Activated naive CD8-positive, alpha-beta T cell treated with anti-CD3 and anti-CD28 coated beads for 36 hours (primary cell): Measurements from ENCODE around the gene NCBP2L. TPM values are rescaled to one million over a fixed set of nuclear protein-coding genes. Genes with fewer than 3 reads are reported as not detected.

Experiments
- DNase-seq: peaks from one replicate; pipeline ENCODE4 v3.0.0; 2021
- H3K27ac Mint-ChIP-seq: one replicate; pipeline ENCODE4 v1.8.0; 2022; ENCODE audit warnings: mild to moderate bottlenecking, moderate library complexity, mixed read lengths
- H3K27me3 Mint-ChIP-seq: one replicate; pipeline ENCODE4 v1.8.0; 2022; ENCODE audit warnings: mild to moderate bottlenecking, mixed read lengths
- H3K36me3 Mint-ChIP-seq: one replicate; pipeline ENCODE4 v1.8.0; 2021; ENCODE audit warnings: mild to moderate bottlenecking, mixed read lengths
- H3K4me1 Mint-ChIP-seq: one replicate; pipeline ENCODE4 v1.8.0; 2021; ENCODE audit warnings: mixed read lengths
- H3K4me3 Mint-ChIP-seq: one replicate; pipeline ENCODE4 v1.8.0; 2022; ENCODE audit warnings: mild to moderate bottlenecking, moderate library complexity, mixed read lengths
- H3K9me3 Mint-ChIP-seq: one replicate; pipeline ENCODE4 v1.8.0; 2022; ENCODE audit warnings: mixed read lengths
- total RNA-seq, 2 experiments: library from RNA; stranded (reverse); gene quantifications; one replicate each; pipeline ENCODE4 v1.2.3, GENCODE V29; 2021

NCBP2L gene
- total RNA-seq, 2 experiments from 2014 or later = not detected

DNA sequence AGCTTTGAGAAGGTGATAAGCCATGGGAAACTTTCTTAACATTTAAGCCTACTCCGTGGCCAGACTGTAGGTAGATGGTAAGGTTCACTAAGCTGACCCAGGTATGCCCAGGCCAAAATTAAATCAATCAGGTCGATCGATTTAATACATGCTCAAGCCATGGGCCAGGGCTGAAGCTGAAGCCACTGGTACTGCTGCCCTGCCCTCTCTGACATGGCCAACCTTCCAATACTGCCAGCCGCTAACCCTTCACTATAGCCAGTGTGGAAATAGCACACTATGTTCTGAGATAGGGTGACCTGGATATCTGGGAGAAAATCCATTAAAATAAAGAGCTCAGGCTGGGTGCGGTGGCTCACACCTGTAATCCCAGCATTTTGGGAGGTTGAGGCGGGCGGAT is 33.5 kb upstream of the NCBP2L start:
- no peaks in the 10 kb centered on the region for H3K27me3 Mint-ChIP-seq
- H3K27ac Mint-ChIP-seq = no peak overlapping the region
- DNase-seq = no peak
- H3K4me3 Mint-ChIP-seq = no peak overlapping the region
- no peaks in the 10 kb centered on the region for H3K36me3 Mint-ChIP-seq
- H3K4me1 Mint-ChIP-seq = peaks cover 28% of the 10 kb centered on the region
- no peaks in the 10 kb centered on the region for H3K9me3 Mint-ChIP-seq

DNA sequence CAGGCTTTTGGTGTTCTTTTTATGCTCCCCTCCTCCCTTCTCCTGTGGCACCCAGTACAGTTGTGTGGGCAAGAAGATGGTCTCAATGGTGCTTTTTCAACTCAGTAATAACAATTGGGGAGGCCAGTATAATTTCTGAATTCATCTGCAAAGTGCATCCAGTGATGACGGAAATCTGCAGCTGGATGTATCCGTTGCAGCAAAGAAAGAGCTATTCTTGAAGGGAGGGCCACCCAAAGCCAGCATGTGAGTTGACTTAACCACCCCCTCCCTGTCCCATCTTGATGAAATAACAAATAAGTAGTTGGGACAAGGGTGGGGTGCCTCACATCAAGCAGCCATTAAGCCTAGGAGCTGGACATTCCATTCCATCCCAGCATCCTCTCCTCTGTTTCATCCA is 32.7 kb upstream of the NCBP2L start:
- H3K9me3 Mint-ChIP-seq = no peaks in the 10 kb centered on the region
- H3K27ac Mint-ChIP-seq = no peak overlapping the region
- no peak overlapping the region for H3K4me3 Mint-ChIP-seq
- no peaks in the 10 kb centered on the region for H3K27me3 Mint-ChIP-seq
- DNase-seq = no peak
- no peaks in the 10 kb centered on the region for H3K36me3 Mint-ChIP-seq
- peaks cover 23% of the 10 kb centered on the region for H3K4me1 Mint-ChIP-seq

DNA sequence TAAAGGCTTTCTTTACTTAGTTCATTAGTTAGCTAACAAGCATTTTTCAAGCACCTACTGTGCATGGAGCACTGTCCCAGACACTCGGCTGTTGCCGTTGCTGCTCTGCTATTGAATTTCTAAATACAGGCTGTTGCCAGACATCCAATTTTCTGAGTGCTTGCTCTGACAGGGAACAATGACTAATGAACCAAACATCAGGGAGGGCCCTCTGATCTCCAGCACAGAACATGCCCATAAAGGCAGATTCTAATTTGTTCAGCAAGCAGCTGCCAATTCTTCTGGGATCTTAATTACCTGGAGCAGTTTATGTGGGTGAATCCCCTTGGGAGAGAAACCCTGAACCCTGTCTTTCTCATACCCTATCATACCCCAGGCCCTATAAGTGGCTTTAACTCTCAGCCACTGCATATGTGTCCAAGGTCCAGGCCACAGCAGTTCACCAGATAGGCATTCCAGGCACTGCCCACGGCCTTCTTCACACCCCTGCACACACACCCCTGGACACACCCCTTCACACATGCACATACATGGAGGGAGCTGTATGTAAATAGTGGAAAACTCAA is 29.9 kb upstream of the NCBP2L start:
- H3K4me3 Mint-ChIP-seq = no peak overlapping the region
- no peaks in the 10 kb centered on the region for H3K27me3 Mint-ChIP-seq
- H3K9me3 Mint-ChIP-seq = no peaks in the 10 kb centered on the region

DNA sequence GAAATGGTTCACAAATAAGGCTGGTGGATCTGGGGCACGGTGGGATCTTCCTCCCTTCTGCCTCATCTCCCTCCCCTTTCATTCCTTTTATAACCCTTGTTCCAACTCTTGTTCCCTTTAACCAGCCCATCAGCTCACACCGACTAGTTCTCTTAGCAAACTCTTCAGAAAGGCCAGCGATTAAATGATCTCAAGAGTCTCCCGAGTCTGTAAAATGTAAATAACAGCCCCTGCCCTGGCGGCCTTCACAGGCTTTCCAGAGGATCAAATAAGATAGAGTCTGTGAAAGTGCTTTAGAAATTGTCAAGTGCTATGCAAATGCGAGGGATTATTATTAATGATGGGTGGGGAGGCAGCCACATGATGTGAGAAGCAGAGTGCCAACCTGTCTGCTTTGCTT is 29.0 kb upstream of the NCBP2L start:
- no peak overlapping the region for H3K4me3 Mint-ChIP-seq
- no peaks in the 10 kb centered on the region for H3K9me3 Mint-ChIP-seq
- H3K4me1 Mint-ChIP-seq = peaks cover 6% of the 10 kb centered on the region
- no peaks in the 10 kb centered on the region for H3K36me3 Mint-ChIP-seq
- H3K27me3 Mint-ChIP-seq = no peaks in the 10 kb centered on the region
- no peak for DNase-seq
- H3K27ac Mint-ChIP-seq = no peak overlapping the region

More for the DNA sequence above, 29.9 kb upstream of the NCBP2L start:
- no peak for DNase-seq
- Mint-ChIP-seq H3K27ac (no peak overlapping the region), H3K4me1 (peaks cover 9% of the 10 kb centered on the region), H3K36me3 (no peaks in the 10 kb centered on the region)

DNA sequence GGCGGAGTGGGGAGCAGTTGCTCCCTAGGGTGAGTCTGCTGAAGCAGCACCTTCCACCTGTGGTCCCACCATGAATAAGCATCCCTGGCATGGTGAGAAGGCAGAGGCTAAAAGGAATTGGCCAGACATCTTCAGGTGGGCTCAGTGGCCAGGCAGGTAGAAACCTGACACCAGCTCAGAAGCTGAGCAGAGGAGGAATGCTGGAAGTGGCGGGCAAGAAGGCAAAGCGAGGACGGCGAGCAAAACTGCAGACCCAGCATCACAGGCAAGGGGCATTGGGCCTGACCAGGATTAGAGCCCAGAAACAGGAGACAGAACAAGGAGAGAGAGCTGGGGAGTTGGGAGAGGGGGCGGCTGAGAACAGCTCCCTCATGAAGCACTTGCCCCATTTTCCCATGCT is 27.3 kb upstream of the NCBP2L start:
- Mint-ChIP-seq H3K9me3 (no peaks in the 10 kb centered on the region), H3K27me3 (no peaks in the 10 kb centered on the region), H3K36me3 (no peaks in the 10 kb centered on the region), H3K4me3 (no peak overlapping the region), H3K27ac (no peak overlapping the region), H3K4me1 (peaks cover 1% of the 10 kb centered on the region)
- no peak for DNase-seq

DNA sequence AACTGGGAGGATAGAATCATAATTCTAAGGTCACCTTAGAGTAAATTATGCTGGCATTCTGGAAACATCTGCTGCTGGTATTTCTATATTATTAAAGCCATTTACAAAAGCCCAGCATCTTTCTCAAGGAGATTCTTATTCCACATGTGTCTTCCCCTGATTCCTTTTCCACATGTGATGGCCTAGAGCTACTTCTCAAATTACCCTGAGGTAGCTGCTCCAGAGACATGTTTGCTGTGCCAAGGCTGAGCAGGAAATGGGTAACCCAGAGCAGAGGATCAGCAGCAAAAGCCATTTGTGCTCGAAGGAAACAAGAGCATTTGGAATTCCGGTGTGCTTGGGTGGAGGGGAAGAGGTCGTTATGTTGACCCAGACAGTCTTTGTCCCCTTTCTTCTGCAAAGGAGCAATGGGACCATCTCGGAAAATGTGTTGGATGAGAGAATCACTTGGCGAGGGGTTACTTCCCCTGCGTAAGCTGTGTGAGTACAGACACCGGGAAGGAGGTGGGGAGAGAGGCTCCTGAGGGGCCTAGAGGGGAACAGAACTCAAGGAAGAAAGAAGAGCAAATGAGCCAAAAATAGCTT is 26.6 kb upstream of the NCBP2L start:
- Mint-ChIP-seq H3K9me3 (no peaks in the 10 kb centered on the region), H3K4me3 (no peak overlapping the region), H3K36me3 (no peaks in the 10 kb centered on the region), H3K27me3 (no peaks in the 10 kb centered on the region), H3K4me1 (peaks cover 6% of the 10 kb centered on the region), H3K27ac (no peak overlapping the region)
- DNase-seq = no peak

DNA sequence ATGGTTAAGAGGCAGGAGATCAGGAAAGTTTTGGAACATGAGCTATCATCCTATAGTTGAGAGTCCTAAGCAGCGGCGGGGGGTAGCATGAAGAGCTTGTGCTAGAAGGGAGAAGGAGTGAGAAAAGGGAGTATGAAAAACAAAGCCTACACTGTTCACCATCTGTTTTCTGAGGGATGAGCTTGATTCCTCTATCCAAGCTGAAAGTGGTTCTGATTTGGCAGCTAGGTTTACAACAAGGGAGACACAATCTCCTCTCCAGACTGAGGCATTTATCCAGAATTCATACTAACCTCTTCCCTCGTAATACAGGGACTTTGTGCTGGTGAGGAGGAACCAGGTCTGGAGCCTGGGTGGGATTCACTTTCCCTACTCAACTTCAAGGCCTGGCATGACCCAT is 25.5 kb upstream of the NCBP2L start:
- Mint-ChIP-seq H3K4me3 (no peak overlapping the region), H3K36me3 (no peaks in the 10 kb centered on the region), H3K27me3 (no peaks in the 10 kb centered on the region), H3K27ac (no peak overlapping the region), H3K4me1 (peaks cover 4% of the 10 kb centered on the region), H3K9me3 (no peaks in the 10 kb centered on the region)
- DNase-seq = no peak

DNA sequence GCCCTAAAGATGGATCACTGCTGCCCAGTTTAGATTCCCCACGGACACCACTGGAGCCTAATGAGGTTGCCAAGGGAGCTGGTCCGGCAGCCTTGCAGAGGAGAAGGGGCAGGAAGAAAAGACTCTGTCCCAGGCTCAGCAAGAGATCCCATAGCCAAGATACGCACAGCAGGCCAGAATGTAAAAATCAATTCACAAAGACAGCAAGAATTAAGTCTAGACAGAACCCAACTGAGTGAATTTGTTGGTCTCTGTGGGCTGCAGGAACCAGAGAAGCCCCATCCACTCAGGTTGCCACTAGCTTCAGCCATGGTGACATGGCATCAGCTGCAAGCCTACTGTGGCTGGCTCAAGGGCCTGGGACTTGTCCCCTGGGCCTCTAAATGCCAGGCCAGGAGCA is 24.8 kb upstream of the NCBP2L start:
- no peak for DNase-seq
- no peak overlapping the region for H3K27ac Mint-ChIP-seq
- H3K36me3 Mint-ChIP-seq = no peaks in the 10 kb centered on the region
- H3K9me3 Mint-ChIP-seq = no peaks in the 10 kb centered on the region
- peaks cover 7% of the 10 kb centered on the region for H3K4me1 Mint-ChIP-seq
- H3K27me3 Mint-ChIP-seq = no peaks in the 10 kb centered on the region
- no peak overlapping the region for H3K4me3 Mint-ChIP-seq

DNA sequence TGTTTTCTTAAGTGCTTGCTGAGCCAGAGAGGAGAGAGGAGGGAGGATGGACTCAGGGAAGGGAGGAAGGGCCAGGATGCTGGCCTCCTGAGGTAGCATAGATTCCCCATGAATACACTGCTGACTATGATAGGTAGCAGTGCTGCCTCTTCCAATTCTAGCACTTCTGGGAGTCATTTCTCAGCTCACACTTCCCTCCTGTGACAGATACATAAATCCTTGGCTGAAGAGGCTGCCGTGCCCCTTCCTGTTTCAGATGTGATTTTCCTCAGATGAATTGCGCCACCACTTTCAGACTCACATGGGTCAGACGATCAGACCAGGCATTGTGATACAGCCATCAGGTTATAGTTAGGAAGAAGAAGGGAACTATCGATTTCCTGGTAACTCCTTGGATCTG is 24.3 kb upstream of the NCBP2L start:
- H3K9me3 Mint-ChIP-seq = no peaks in the 10 kb centered on the region
- no peak for DNase-seq
- no peaks in the 10 kb centered on the region for H3K27me3 Mint-ChIP-seq
- H3K36me3 Mint-ChIP-seq = no peaks in the 10 kb centered on the region
- no peak overlapping the region for H3K27ac Mint-ChIP-seq
- peaks cover 11% of the 10 kb centered on the region for H3K4me1 Mint-ChIP-seq
- no peak overlapping the region for H3K4me3 Mint-ChIP-seq

DNA sequence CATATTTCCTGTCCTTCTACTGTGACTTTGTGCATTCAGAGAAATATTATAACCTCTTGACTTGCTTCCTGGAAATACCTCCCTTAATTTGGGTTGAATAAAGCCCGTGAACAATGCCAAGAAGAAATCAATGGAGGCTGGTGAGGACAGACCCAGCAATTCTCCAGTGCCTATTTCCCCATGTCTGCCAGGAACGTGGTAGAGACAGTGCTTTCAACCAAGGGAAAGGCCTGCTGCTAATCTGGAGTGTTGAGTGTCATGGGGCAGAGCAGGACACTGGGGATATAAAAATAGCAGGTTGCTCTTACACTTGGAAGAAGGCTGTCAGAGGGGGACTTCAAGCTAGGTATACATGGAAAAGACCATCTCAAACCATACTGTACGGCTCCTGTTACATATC is 21.8 kb upstream of the NCBP2L start:
- Mint-ChIP-seq H3K9me3 (no peaks in the 10 kb centered on the region), H3K27me3 (no peaks in the 10 kb centered on the region), H3K4me1 (peaks cover 12% of the 10 kb centered on the region), H3K36me3 (no peaks in the 10 kb centered on the region), H3K27ac (no peak overlapping the region), H3K4me3 (no peak overlapping the region)
- no peak for DNase-seq

DNA sequence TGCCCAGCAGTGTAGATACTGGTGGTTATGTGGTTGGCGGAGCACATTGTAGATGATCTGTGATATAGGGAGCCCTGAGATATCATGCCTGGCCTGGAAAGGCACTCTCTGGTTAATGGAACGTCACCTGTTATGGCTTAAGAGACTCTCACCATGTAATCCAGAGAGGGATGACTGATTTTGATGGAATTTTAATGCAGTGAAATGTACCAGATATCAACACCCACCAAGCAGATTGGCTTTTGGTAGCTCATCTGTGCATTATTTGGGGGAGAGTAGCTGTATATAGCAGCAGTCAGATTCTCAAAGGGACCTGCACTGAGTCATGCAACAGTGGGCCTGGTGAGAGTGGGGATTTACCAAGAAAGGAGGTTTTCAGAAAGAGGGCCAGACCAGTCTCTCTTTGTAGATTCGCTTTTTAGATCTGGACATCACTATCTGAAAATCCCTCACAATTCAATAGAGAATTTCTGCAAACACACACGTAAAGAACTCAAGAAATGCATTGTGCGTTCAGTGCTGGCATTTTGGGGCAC is 19.2 kb upstream of the NCBP2L start:
- Mint-ChIP-seq H3K9me3 (no peaks in the 10 kb centered on the region), H3K4me3 (no peak overlapping the region), H3K4me1 (peaks cover 12% of the 10 kb centered on the region), H3K27ac (no peak overlapping the region), H3K27me3 (no peaks in the 10 kb centered on the region), H3K36me3 (no peaks in the 10 kb centered on the region)
- DNase-seq = no peak

DNA sequence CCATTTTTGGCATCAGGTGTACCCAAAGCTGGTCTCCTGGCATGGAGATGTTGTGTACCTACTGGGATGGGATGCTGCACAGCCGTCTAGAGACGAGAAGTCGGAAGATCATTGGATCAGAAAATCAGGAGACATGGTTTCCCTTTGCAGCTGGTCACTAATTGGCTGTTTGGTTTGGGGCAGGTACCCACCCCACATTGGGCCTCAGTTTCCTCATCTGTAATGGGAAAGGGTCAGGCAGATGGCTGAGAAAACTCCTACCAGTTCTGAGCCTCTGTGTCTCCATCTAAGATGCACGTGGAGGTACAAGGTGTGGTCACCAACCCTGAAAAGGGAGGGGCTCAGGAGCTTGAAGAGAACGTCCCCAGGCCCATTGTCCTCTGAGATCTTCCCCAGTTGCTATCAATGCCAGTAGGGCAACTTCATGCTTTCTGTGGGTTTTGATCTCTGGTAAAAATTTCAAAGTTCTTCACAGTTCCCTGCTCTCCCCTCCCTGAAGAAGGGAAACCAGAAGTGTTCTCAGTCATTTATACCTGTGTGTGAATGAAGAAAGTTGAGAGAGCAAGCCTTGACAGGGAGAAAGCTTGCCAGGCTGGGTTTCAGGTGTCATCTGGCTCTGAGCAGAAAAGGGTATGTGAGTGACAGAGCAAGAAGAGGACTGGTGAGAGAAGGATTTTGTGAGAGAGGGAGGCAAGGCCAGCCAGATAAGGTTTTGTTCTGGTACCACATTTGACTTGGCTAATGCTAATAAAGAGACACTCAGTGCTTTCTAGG is 17.0 kb upstream of the NCBP2L start:
- H3K27ac Mint-ChIP-seq = no peak overlapping the region
- peaks cover 11% of the 10 kb centered on the region for H3K4me1 Mint-ChIP-seq
- H3K4me3 Mint-ChIP-seq = no peak overlapping the region
- H3K27me3 Mint-ChIP-seq = no peaks in the 10 kb centered on the region
- no peak for DNase-seq
- H3K9me3 Mint-ChIP-seq = no peaks in the 10 kb centered on the region
- no peaks in the 10 kb centered on the region for H3K36me3 Mint-ChIP-seq

DNA sequence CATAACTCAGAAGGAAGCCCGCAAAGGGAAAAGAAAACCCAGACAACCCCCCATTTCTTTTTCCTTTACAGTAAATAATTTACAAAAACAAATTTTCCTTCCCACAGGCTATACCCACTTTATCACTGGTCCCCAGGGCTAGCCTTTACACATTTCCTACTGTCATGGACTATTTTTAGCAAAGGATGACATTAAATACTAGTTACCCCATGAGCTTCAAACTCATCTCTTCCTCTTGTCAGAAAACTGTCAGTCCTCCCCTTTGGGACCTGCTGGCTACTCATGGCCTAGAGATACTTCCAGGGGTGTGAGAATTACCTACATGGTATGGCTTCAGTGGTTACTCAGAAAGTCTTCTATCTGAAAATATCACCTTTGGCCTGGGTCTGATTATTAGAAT is 13.9 kb upstream of the NCBP2L start:
- Mint-ChIP-seq H3K27me3 (no peaks in the 10 kb centered on the region), H3K9me3 (no peaks in the 10 kb centered on the region), H3K27ac (no peak overlapping the region), H3K4me3 (no peak overlapping the region), H3K4me1 (no peaks in the 10 kb centered on the region), H3K36me3 (no peaks in the 10 kb centered on the region)
- no peak for DNase-seq

DNA sequence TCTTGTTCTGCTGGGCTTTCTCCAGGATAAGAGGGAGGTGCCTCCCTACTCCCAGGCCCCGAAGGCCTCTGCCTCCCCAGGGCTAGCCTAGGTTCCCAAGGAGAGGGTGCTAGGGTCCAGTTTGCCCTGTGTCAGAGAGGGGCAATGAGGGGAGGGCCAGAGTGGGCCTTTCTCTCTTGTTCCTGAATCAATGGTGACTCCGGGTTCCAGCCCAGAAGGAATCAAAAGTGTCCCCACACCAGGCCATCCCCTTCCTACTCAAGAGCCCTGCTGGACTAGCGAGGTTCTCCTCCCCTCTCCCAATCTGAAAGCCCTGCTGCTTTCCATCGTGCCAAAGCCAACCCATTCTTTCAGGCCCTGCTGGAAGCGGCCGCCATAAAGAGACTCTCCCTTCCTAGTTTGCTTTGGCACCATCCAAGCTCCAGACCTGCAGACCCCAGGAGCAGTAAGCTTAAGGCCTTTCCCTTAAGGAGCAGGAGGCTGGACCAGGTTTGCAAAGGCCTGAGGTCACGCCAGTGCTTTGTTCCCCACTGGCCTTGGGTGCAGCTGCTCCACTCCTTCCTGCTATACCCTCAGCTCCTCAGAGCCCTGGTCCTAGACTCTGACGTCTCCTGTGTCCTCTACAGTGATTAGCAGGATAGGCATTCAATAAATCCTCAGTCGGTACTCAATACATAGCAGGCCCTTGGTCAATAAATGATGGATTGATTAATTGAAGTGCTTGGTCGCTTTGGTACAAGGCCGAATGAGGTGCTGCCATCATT is 12.5 kb upstream of the NCBP2L start:
- H3K4me3 Mint-ChIP-seq = no peak overlapping the region
- no peaks in the 10 kb centered on the region for H3K9me3 Mint-ChIP-seq
- H3K36me3 Mint-ChIP-seq = no peaks in the 10 kb centered on the region
- DNase-seq = no peak
- no peak overlapping the region for H3K27ac Mint-ChIP-seq
- peaks cover 3% of the 10 kb centered on the region for H3K4me1 Mint-ChIP-seq
- H3K27me3 Mint-ChIP-seq = no peaks in the 10 kb centered on the region

DNA sequence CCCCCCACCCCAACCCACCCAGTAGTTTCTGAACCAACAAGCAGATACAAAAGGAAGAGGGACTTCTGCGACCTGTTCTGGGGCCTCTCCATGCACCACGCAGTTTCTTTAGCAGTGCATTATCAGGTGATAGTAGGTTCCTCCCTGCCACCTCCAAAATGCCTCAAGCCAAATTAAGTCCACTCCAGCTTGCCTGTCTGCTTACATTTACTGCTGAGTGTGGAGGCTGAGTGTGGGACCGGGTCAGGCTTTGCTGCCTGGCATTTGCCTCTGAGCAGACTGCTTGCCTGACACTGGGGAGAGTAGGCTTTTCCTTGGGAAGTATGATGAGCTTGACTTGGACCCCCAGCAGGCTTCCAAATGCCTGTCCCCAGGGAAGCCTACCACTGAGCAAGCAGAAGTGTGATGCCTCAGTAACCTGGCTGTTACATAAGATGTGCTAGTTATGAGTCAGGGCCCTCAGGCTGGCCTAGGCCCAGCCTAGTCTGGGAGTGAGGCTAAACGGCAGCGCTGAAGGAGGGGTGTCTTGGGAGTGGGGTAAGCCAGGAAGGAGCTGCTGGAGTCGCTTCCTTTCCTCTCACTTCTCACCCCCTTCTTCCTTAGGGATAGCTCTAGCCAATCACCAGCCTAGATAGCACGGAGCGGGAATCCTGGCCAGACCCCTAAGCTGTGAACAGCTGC is 10.9 kb upstream of the NCBP2L start:
- no peak overlapping the region for H3K27ac Mint-ChIP-seq
- no peak overlapping the region for H3K4me3 Mint-ChIP-seq
- DNase-seq = no peak
- H3K36me3 Mint-ChIP-seq = no peaks in the 10 kb centered on the region
- H3K4me1 Mint-ChIP-seq = peaks cover 3% of the 10 kb centered on the region
- H3K27me3 Mint-ChIP-seq = no peaks in the 10 kb centered on the region
- no peaks in the 10 kb centered on the region for H3K9me3 Mint-ChIP-seq
